Measurements from ENCODE around the gene LSP1.

- TF ChIP-seq, protein P1, sequence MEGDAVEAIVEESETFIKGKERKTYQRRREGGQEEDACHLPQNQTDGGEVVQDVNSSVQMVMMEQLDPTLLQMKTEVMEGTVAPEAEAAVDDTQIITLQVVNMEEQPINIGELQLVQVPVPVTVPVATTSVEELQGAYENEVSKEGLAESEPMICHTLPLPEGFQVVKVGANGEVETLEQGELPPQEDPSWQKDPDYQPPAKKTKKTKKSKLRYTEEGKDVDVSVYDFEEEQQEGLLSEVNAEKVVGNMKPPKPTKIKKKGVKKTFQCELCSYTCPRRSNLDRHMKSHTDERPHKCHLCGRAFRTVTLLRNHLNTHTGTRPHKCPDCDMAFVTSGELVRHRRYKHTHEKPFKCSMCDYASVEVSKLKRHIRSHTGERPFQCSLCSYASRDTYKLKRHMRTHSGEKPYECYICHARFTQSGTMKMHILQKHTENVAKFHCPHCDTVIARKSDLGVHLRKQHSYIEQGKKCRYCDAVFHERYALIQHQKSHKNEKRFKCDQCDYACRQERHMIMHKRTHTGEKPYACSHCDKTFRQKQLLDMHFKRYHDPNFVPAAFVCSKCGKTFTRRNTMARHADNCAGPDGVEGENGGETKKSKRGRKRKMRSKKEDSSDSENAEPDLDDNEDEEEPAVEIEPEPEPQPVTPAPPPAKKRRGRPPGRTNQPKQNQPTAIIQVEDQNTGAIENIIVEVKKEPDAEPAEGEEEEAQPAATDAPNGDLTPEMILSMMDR (conservative IDR thresholded peaks at IDR 0.05; ENCODE audit: low read length) = no peak
- no peak for TF ChIP-seq EZH2phosphoT487 (IDR thresholded peaks at IDR 0.05; ENCODE audit: borderline replicate concordance, low read depth, low read length)
Observed at GRCh38 chr11:1936781-1937615, 84.1 kb downstream of the LSP1 start.
